ENCODE measurements around the gene IFRD1.

The IFRD1 gene

DNA sequence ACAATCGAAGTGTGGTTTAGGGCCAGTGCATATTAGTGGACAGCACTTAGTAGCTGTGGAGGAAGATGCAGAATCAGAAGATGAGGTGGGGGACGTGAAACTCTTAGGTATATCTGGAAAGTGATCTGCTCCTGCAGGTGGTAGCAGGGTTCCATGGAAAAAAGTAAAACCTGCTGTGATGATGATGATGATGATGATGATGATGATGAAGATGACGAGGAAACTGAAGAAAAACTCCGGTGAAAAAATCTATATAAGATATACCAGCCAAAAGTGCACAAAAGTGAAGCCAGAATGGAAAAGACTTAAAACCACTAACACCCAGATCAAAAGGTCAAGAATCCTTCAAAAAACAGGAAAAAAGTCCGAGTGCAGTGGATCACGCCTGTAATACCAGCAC, 70.5 kb downstream of the IFRD1 start:
- no peak for DNase-seq (ENCODE audit: low read depth)

DNA sequence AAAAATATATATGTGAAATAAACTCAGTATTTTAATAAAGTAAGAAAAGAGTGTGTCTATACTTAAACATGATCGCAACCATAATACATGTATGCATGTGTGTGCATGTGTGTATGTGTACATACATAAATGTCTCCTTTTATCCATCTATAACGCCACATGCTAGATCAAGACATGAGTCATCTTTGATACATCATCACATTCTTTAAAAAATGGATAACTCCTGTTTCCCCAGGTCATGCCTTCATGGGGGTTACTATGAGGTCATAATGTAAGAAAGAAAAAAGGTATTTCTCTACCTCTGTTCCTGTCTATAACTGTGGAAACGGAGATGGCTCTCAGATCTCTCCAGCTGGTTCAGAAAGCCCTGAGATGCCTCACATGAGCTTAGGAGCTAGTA, 71.7 kb downstream of the IFRD1 start:
- DNase-seq (ENCODE audit: low read depth) = no peak

DNA sequence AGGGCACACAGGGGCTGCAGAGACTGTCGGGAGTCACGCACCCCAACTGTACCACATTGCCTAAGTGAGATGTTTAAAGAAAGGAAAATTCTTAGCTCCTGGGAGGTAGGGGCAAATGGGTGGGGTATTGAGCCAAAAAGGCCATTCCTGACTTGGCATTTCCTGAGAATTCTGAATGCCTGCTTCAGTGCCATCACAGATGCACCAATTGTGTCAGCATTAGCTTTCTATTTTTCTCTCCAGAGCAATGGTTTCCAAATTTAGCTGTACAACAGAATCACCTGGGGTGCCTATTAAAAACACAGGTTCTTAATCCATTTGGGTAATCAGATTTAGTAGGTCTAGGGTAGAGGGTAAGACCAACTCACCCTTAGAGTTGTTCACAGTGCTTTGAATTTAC, 73.6 kb downstream of the IFRD1 start:
- no peak for DNase-seq (ENCODE audit: low read depth)
